Measurements from ENCODE around the gene KERA. TPM values are rescaled to one million over a fixed set of nuclear protein-coding genes. Genes with fewer than 3 reads are reported as not detected.
A peak's percentile ranks its signal among the peaks of the same experiment; 100 is the strongest.

KERA gene
- total RNA-seq, 1 donor from 2014 or later, result not detected

DNA sequence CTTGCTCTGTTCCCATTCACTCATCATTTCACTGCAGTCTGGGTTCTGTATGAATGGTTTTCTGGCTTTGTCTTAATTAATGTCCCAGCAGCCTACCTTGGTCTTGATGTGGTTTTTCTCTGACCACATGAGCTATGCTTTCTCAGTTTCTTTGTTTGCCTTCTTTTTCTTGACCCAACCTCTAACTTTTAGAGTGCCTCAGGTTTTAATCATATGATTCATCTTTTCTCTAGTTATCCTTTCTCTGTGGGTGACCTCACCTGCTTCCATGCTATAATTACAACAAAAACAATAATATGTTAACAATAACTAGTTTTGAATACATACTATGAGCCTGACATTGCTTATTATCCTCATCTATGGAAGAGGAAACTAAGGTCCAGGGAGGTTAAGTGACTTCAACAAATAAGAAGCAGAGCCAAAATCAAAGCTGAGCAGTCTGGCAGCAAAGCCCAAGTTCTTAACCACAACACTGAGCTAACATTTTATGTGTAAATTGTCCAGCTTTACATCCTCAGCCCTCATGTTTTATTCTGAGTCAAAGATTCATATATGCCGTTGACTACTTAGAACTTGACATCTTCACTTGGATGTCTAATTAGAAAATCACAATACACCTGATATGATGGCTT lies 48.4 kb downstream of the KERA start:
- peak; percentile 85 for DNase-seq (ENCODE audit: low read depth)

DNA sequence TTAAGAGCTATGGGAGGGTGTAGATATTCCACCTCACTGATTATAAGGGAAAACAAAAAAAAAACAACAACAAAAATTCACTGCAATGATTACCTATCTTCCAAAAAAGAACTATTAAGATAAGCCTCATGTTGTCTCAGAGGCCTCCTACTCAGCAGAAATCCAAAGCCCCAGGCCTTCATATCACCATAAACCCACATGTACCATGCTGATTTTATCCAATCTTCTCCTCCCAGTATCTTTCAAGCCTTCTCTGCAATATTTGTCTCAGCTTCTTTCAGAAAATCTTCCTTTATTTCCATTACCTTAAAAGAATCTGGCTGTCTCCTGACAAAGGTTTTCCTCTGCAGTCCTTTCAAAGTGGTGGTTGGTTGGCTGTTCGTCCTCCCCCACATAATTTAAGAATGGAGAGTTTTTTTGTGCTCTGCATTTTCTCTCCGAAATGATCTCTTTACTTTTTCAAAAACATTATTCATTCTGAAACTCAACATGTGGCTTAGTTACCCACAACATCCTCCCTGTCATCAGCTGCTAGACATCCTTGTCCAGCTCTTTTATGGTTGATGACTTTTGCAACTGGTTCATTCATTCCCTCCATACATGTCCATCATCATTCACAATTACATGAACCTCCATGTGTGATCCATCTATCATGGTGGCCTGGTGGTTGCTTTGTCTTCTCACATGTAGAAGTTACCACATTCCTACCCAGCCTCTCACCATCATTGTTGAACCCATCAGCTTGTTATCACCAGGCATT lies 50.1 kb downstream of the KERA start:
- no peak for DNase-seq (ENCODE audit: low read depth)

DNA sequence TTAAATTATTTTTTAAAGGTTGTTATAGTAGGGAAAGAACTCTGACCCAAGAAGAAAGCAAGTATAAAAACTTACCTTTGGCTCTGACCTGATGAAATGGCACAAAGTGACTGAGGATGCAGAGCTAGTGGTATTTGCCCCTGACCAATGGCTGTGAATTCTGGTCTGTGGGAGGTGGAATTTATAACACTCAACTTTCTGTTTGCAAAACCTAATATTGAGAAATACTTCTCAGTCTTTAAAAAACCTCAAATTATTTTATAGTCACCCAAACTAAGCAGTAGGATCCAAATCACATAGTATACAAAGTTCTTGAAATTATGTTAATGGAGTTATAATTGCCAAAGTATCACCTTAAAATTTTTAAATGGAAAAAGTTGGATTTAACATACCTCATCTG lies 53.0 kb downstream of the KERA start, which contains the start of gene EPYC:
EPYC (minus strand) TSS at position 101 of the 400 bp plus-strand sequence. CDS start 2,407 bp downstream, outside the sequence.
- DNase-seq (ENCODE audit: low read depth), result no peak

DNA sequence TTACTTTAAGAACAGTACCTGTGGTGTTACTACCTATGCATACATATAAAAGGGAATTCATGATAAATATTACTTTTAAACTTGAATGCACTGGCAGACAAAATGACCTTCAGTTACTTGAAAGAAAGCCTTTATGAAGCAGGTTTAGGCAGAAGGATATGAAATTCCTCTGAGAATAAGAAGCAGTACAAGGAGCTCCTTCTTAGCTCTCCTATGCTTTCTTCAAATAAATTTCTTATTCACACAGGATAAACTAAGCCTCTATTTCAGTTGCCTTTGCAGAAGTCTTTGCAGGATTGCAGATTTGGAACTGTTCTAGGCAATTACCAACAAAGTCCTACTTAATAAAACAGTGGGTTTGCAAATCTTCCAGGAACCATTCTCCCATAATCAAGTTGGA lies 54.1 kb downstream of the KERA start:
- no peak for DNase-seq (ENCODE audit: low read depth)

- DNase-seq (ENCODE audit: low read depth), result no peak
These were observed 56.5 kb downstream of the KERA start for GRCh38 chr12:91001306-91001705.

Other genes starting within 250 kb of the KERA start
- not detected in 2 replicates for gene CCER1, start 102.8 kb downstream of the KERA start, total RNA-seq
- not detected in 2 replicates for gene EPYC, start 53.1 kb downstream of the KERA start, total RNA-seq
- gene LUM, start 53.5 kb upstream of the KERA start, total RNA-seq, result 31.9 and 39.1 TPM in 2 replicates
- gene DCN, start 124.8 kb upstream of the KERA start, total RNA-seq, result 43.6 and 748 TPM in 2 replicates